Kidney glomerular epithelial cell (primary cell): ENCODE data around the gene RASSF1.
"Not testable (repeated sequence)": the region's sequence is repeated elsewhere in the genome, so short reads cannot be mapped to it uniquely, and the experiment has no call there.

ENCODE experiments used
- DNase-seq: peaks from one replicate; lab custom pipeline; 2025; lab: John Stamatoyannopoulos, UW

Gene RASSF1

DNA sequence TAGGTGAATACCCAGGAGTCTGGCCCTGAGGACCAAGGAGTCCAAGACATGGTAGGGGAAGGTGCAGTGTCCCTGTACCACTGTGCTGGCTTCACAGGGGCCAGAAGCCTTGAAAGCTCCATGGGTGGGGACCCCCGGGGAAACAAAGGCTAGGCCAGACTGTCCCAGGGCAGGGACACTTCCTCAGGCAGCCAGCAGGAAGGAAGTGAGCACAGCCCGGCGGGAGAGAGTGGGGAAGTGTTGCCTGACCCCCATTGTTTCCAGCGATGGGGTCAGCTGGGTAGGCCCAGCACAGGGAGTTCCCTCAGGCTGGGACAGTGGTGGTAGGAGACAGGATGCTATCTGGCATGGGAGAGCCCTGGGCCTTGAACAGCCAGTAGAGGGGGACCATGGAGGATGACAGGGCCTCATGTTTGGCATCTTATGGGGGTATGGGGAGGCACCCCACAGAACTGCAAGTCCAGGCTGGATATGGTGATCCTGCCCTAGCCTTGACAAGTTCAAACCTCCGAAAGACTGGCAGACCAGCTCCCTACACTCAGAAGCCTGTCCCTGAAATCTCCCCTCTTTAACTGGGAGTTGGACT, 16.9 kb downstream of the RASSF1 start:
- DNase-seq: no peak

DNA sequence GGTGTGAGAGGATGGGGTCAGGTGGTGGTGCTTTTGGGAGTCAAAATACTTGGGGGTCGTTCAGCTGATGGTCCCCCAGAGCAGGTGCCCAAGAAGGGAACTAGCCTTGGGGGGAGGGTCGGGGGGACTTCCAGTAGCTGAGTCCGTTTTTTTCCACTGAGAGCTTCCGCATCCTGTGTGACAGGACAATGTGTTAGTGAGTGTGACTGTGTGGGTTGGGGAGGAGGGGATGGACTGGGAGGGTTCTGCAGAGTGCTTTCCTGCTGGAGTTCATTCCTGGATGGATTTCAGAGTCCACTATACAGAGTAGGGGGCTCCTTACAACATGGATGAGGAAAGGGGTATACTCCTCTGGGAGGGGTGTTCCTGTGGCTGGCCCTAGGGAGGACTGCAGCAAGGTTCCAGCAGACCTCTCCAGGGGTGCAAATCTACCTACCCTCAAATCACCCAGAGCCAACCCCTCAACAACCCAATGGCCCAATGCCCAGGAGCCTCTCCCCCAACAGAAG, 17.5 kb downstream of the RASSF1 start:
- DNase-seq: no peak

DNA sequence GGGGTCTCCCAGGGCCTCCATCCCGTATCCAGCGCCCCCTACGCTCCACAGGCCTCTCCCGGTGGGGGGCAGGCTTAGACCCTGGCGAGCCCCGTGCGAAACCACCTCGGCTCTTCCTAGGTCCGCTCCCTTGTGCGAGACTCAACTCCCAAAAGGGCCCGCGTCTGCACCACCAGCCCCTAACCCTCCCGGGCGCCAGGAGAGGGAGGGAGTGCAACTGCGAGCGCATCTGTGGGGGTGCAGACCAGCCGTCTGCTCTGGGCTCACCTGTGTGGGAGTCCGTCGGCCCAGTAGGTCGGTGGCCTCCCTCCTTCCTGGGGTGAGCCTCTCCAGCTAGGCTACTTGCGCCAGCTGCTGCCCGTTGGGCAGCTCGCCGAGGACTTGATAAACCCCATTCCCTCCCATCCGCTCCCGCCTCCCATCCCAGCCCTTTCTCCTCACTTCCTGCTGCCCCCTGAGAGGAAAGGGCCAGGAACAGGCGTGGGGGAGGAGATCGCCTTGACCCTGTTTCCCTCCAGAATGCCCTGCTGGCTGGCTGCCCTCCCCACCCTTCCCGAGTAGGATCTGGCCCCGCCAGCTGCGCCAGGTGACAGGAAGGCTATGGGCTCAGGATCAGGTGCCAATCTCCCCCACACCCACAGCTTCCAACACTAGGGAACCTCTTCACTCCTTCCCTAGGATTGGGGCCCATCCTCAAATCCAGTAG, 18.1 kb downstream of the RASSF1 start, which contains the start of gene HYAL2:
Gene HYAL2 (minus strand): TSS at position 360 of the 706 bp plus-strand sequence. CDS start 2,256 bp downstream, outside the sequence.
- no peak for DNase-seq

DNA sequence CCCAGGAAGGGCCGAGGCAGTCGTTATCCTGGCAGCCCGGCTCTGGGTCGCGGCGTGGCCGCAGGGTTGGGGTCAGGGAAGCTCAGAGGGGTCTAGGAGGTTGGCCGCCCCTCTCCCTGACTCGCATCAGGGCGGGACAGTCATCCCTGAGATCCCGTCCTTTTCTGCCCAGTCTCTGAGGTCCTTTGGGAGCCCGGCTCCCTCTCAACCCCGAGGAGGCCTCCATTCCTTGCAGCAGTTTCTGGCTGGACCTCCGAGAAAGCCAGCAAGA, 18.6 kb downstream of the RASSF1 start:
- no peak for DNase-seq

DNA sequence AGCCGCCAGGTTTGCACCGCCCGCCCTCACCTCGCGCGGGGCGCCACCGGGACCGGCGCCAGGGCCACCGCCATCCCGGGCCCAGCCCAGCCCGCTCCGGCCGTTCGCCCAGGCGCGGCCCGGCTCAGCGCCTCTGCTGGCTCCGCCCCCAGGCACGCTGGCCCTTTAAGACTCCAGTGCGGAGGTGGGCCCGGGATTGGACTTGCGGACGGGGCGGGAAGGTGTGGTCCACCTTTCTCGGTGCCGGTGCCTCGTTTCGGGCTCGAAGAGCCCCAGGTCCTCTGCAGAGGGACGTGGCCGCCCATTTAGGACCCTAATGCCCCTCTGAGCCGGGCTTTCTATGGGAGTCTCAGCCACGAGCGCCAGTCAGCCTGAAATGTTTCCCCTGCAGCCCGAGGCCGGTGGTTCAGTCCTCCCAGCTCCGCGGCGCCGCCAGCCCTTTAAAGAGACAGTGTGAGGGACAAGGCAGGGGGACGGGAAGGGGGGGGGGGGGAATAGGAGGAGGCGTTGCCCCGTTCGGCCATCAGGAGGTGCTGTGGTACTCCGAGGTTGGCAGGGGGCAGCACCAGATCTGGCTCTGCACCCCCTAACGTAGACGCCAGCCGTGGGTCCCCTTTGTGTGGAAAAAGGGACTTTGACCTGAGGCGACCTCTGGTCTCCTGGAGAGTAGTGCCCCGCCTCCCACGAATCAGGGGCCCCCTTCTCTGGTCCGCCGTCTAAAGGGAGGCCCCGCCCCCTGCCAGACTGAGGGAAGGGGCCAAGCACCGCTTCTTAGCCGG, 19.1 kb downstream of the RASSF1 start:
- peak; percentile 92 for DNase-seq

DNA sequence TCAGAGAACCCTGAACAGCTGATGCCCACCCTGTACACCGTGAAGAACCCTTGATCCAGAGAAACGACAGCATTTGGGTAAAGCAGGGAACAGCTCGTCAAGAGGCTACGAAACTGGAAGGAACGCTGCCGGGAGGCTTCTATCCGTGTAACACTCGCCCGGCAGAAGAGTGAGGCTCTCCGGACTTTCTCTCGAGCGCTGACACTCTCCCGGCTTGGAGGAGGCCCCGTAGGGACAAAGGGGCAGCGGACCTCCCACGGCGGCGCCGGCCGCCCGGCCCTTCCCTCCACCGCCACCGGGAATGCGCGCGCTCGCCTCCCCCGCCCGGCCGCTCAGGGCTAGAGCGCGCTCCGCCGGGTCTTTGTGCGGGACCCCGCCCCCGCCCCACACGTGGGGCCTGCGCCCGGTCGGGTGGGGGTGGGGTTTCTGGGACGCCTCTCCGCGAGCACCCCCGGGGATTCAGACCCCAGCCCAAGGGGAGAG, 19.7 kb downstream of the RASSF1 start:
- DNase-seq: peak; percentile 53

DNA sequence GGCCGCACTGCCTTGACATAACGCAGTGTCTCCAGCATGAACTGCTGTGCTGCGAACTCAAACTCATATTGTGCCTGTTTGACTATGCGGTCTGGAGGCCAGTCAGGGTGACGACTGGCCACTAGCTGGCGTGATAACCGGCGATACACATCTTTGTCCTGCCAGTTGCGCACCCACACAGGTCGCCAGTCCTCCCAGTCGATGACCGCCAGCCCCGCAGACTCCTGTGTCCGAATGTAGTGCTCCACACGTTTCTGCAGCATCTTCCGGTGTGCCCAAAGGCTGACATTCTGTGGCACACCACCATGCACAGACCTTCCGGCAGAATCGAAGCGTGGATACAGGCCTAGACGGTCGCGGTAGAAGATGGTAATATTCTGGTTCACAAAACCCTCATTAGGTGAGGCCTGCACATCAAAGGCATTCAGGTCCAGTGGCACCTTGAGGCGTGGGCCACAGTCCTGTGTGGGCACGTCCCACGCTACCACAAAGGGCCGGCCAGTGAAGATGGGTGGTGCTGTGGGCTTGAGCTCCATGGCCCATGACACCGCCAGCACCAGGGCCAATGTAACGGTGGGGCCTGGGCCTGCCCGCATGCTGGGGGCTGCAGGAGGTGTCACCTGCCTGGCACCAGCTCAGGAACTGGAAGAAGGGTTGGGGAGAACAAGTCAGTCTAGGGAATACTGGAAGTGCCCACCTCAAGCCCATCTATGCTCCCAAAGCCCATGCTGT, 20.6 kb downstream of the RASSF1 start:
- DNase-seq: no peak

DNA sequence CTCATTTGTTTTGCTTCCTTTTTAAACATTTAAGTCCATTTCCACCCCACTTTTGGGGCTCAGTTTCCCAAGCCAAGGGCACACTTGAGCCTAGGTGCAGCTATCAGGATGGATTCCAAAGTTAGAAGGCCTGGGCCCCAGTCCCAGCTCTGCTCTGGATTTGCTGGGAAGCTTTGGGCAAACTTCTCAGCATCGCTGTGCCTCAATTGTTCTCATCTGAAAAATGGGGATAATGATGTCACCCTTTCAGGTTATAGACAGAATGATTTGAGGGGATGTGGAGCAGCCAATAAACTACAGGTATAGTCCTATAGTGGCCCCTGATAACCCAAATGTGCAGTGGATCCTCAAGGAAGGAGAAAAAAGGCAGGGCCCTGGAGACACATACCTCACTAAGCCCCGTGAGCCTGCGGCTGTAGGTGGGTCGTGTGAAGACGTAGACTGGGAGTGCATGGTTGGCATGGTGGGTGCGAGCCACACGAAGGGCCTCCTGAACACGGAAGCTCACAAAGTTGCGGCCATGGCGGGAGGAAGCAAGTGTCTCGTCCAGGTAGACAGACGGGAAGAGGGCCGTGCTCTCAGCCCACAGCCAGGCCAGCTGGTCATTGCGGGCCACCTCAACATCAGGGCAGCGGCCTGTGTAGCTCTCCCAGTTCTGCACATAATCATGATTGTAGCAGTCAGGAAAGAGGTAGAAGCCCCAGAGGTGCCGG, 21.3 kb downstream of the RASSF1 start:
- no peak for DNase-seq

DNA sequence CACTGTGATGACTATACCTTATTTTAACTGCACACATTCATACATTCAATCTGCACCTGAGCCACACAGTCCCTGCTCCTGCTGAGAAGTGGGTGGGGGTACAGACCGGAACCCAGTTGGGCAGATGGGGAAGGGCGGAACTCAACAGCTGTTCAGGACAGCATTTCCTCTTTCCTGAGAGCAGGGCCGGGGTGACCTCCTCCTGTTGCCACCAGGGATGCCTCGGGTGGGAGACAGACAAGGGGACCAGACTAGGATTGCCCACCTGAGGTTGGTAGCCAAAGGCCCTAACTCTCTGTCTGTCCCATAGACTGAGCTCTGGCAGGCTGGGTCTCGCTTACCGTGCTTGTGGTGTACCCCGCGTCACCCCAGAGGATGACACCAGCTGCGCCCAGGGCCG, 22.0 kb downstream of the RASSF1 start:
- DNase-seq: no peak

DNA sequence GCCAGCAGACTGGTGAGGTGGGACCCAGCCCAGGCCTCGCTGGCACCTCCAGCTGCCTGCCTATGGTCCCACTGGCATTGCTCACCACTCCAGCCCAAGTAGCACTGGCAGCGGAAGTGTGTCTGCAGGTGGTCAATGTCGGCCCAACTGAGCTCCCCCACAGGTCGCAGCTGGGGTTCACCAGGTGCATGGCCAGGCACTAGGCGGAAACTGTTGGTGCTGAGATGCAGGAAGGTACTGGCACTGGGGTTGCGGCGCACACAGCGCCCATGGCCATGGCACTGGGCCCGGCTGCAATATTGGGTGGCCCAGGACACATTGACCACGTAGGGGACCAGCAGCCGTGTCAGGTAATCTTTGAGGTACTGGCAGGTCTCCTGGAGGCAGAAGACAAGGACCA, 22.5 kb downstream of the RASSF1 start:
- DNase-seq: no peak

DNA sequence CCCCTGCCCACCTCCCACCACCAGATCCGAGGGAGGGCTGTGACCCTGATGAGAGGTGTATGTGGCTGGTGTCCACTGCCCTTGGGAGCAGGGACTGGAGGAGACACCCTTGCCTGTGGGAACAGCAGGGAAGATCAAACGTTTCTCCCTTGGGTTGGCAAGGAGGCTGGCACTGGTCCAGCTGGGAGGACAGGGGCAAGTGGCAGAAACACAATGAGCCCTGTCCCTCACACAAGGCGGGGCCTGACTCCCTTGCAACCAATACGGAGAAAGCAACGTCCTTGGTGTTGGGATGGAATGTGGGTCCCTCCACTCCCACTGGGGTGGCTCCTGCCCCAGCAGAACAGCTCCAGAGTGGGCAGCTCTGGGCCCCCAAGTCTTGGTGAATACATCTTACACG, 23.3 kb downstream of the RASSF1 start:
- no peak for DNase-seq

DNA sequence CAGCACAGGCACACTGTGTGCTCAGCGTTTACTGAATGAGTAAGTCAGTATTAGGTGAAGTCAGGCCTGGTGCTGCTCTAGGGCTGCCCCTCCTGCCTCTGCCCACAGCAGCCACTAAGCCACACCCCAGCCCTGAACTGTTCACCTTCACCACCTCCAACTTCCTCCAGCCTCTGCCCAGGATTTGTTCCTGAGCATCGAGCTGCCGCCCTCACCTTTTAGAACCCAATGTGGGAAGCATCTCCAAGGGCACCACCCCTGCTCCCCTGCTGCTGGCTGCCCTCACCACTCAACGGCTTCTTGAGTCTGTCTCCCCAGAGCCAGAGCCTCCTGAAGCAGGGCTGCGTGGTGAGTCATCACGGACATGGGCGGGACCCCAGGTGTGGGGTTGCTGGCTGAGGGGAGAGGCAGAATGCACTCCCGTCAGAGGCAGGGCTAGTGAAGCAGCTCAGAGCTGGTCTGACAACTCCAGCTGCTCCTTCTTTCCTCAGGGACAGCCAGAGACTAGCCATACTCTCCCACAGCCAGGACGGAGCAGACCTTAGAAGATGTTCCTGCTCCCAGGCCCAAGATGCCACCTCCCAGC, 23.9 kb downstream of the RASSF1 start:
- peak; percentile 66 for DNase-seq

DNA sequence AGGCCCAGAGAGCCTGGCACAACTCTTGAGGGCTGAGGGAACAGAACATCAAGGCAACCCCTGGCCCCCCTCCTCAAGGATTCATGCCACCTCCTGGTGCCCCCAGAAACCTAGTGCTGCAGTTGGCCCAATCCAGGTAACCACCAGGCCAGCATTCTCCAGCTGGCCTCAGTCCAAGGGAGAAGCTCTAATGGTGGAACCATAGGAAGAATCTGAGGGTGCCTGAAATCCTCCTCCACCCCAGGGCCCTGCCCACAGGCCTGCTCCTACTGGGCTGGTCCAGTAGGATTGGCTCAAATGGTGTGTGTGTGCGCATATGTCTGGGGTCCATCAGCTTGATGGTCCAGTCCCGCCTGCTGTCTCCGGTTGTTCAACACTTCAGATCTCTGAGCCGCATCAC, 25.8 kb downstream of the RASSF1 start:
- DNase-seq: no peak

DNA sequence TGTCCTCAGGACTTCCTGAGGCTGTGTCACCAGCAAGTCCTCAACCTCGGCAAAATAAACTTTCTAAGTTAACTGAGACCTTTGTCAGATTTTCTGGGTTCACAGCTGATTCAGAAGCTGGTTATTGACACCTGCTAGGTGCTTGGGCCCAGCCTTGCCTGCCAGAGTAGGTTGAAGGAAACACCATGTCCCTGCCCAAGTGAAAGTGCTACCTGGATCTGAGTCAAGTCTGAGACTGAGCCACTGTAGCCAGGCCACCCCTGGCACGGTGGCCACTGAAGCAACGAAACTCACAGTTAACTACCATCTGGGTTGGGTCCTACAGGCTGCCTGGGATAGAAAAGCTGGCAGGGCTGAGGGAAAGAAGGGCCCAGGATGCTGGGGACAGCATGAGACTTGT, 26.3 kb downstream of the RASSF1 start:
- no peak for DNase-seq

DNA sequence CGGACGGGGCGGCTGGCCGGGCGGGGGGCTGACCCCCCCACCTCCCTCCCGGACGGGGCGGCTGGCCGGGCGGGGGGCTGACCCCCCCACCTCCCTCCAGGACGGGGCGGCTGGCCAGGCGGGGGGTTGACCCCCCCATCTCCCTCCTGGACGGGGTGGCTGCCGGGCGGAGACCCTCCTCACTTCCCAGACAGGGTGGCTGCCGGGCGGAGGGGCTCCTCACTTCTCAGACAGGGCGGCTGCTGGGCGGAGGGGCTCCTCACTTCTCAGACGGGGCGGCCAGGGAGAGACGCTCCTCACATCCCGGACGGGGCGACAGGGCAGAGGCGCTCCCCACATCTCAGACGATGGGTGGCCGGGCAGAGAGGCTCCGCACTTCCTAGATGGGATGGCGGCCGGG, 28.6 kb downstream of the RASSF1 start:
- not testable (repeated sequence) for DNase-seq

DNA sequence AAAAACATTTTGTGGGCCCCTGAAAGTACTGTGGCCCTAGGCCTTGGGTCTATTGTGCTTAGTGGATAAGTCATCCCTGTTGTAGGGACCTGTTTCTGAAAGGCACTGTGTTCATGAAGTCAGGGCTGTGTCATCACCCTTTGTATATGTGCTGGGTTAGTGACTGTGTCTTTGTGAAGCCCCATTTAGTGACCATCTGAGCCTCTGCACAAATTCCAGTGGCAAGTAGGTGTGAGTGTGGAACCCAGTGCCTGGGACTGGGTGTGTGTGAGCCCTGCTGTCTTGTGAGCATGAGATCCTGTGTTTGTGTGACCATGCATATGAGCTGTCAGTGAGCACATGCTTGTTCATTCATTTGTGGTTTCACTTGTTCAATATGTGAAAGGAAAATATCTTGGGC, 36.0 kb downstream of the RASSF1 start:
- no peak for DNase-seq

DNA sequence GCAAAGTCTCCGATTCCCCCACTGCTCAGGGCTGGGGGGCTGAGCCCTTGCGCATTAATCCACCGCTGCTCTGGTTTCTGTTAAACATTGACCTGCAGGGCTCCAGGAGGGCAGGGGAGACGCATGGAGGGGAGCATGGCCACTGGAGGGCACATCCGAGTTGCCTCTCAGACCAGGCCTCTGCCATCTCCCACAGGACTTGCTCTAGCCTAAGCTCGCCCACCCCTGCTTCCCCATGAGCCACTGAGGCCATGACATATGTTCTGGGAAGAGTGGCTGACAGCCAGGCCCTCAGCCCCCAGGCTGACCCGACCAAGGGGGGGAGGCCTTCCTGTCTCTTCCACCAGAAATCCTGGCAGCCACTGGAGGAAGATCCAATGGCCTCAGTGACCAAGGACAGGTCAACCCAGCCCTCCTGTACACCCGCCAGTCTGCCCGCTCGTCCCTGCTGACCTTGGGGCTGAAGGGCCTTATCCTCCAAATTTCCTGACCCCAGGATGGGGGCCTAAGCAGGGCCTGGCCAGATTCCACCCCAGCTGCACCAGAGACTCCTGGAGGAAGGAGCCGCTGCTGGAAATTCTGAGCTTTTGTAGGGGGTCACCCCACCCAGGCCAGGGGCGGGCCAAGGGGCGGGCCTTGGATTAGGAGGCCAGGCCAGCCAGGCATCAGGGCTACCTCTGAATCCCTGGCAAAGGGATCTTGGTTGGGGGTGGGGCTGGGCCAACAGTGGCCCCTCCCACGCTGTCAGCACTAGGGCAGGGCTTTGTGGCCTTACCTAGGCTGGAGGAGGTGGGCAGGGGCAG, 37.4 kb downstream of the RASSF1 start, which contains the start of gene HYAL1:
Gene HYAL1 (minus strand): TSS at position 562 of the 803 bp plus-strand sequence. CDS start 618 bp downstream, outside the sequence.
- no peak for DNase-seq

DNA sequence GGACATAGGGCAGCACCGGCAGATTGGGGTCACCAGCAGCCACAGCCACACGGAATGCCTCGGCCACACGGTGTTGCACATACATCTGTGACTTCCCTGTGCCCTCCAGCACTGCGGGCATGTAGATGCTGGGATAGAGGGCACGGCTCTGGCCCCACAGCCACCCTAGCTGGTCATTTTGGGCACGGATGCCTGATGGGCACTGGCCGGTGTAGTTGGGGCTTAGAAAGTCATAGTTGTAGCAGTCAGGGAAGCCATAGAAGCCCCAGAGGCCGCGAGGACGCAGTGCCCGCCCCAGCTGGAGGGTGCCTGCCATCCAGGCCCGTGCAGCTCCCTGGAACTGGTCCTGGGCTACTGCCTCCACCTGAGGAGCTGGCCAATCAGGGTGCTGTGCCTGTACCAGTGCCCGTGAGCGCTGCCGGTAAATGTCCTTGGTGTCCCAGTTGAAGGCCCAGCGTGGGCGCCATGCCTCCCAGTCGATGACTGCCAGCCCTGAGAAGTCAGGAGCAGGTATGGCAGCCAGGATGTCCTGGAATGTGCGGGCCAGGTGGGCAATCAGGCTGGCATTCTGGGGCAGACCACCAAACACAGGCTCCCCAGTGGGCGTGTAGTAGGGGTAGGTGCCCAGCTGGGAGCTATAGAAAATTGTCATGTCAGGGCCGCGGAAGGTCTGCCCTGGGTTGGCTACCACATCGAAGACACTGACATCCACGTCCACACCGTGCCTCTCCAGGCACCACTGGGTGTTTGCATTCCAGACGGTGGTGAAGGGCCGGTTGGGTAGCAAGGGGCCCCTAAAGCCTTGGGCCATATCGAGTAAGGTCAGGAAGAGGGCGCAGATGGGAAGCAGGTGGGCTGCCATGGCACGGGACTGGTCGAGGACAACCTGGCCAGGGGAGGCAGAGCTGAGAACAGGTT, 38.3 kb downstream of the RASSF1 start:
- DNase-seq: no peak

DNA sequence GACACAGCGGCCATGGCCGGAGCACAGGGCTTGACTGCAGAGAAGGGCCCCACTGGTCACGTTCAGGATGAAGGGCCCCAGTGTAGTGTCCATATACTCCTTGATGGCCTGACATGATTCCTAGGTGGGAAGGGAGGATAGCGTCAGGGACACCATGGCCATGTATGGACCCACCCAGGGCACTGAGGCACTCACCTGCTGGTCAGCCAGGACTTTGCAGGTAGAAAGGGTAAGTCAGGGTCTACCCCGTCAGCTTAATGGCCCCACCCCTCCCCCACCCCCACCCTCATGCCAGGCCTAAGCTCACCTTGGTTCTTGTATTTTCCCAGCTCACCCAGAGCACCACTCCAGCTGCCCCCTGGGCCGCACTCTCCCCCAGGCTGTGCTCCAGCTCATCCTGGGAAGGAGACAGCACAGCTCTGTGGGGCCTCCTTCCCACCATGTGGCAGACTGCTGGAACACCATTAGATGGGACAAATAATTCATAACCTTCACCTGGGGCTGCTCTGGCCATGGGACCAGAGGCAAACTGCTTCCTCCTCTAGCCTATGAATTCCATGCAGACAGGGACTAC, 39.9 kb downstream of the RASSF1 start:
- DNase-seq: no peak
